ENCODE results near the gene PARP9. TPM values are rescaled to one million over a fixed set of nuclear protein-coding genes. Genes with fewer than 3 reads are reported as not detected.

PARP9 gene
- total RNA-seq, 1 experiment from 2014 or later: 14.8 TPM

DNA sequence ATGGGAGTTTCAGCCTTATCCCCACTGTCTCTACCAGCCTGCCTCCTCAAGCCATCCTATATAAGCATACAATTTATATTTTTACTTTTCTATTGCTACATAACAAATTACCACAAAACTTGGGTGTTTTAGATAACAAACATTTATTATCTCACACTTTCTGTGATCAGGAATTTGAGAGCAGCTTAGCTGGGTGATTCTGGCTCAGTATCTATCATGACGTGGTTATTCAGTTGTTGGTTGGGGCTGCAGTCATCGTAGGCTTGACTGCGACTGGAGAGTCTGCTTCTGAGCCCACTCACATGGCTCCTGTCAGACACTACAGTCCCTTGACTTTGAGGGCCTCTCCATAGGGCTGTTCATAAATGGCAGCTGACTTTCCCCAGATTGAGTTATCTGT, 34.1 kb upstream of the PARP9 start:
- intact Hi-C loops (cut with micrococcal nuclease): no loop called here
- H3K36me3 ChIP-seq (ENCODE audit: low read depth, low read length): no peaks in the 10 kb centered on the region
- TF ChIP-seq, protein P1, sequence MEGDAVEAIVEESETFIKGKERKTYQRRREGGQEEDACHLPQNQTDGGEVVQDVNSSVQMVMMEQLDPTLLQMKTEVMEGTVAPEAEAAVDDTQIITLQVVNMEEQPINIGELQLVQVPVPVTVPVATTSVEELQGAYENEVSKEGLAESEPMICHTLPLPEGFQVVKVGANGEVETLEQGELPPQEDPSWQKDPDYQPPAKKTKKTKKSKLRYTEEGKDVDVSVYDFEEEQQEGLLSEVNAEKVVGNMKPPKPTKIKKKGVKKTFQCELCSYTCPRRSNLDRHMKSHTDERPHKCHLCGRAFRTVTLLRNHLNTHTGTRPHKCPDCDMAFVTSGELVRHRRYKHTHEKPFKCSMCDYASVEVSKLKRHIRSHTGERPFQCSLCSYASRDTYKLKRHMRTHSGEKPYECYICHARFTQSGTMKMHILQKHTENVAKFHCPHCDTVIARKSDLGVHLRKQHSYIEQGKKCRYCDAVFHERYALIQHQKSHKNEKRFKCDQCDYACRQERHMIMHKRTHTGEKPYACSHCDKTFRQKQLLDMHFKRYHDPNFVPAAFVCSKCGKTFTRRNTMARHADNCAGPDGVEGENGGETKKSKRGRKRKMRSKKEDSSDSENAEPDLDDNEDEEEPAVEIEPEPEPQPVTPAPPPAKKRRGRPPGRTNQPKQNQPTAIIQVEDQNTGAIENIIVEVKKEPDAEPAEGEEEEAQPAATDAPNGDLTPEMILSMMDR (conservative IDR thresholded peaks at IDR 0.05; ENCODE audit: low read depth, low read length): no peak
- TF ChIP-seq EZH2phosphoT487 (IDR thresholded peaks at IDR 0.05; ENCODE audit: borderline replicate concordance, low read length) (no peak), EZH2 (IDR thresholded peaks at IDR 0.05; ENCODE audit: low read length, unreplicated experiment) (no peak)
- ChIA-PET POLR2A (ENCODE audit: unreplicated experiment) (no interaction called here), CTCF (no interaction called here)
- no peak overlapping the region for H3K4me2 ChIP-seq (ENCODE audit: low read length)
- no peak for ATAC-seq
- no peak overlapping the region for H3K4me3 ChIP-seq (ENCODE audit: low read length)
- H3K27me3 ChIP-seq (ENCODE audit: low read length): no peaks in the 10 kb centered on the region
- no peak overlapping the region for H3K9ac ChIP-seq (ENCODE audit: low read length)
- no TSS peak for BruUV-seq (replicated peaks)
- H3F3A ChIP-seq (ENCODE audit: low read length, unreplicated experiment): no peaks in the 10 kb centered on the region
- 0 out of 2 replicates have a peak, but pooled peaks cover 4% of the 10 kb centered on the region for H3K4me1 ChIP-seq (ENCODE audit: insufficient read depth, low read length)
- no peak overlapping the region for H2AFZ ChIP-seq (ENCODE audit: low read length)
- H3K9me2 ChIP-seq (replicated peaks; ENCODE audit: low read length): no peaks in the 10 kb centered on the region
- H3K27ac ChIP-seq (ENCODE audit: low read length): no peak overlapping the region
- H3K9me3 ChIP-seq (ENCODE audit: low read length): no peaks in the 10 kb centered on the region
- H3K79me2 ChIP-seq (ENCODE audit: low read length): no peaks in the 10 kb centered on the region
- H4K20me1 ChIP-seq (ENCODE audit: low read length): no peaks in the 10 kb centered on the region
- no peak for DNase-seq

DNA sequence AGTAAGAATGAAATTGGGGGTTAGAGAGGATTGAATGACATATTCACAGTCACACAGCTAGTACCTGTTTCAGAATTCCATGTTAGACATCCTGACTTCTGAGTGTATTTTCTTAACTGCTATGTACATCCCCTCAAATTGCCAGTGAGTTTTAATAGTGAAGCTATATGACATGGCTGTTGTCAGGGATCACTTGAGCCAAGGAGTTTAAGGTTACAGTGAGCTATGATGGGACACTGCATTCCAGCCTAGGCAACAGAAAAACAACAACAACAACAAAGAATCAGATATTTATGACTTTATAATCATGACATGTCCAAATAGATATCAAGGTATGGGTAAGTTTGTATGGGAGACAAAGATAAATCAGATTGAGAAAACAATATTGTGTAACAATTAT, 29.9 kb upstream of the PARP9 start:
- no peaks in the 10 kb centered on the region for H3K4me1 ChIP-seq (ENCODE audit: insufficient read depth, low read length)
- intact Hi-C loops (cut with micrococcal nuclease): no loop called here
- H4K20me1 ChIP-seq (ENCODE audit: low read length): no peaks in the 10 kb centered on the region
- H3K36me3 ChIP-seq (ENCODE audit: low read depth, low read length): no peaks in the 10 kb centered on the region
- H3K9ac ChIP-seq (ENCODE audit: low read length): no peak overlapping the region
- no peak overlapping the region for H3K27ac ChIP-seq (ENCODE audit: low read length)
- ChIA-PET POLR2A (ENCODE audit: unreplicated experiment) (no interaction called here), CTCF (no interaction called here)
- BruUV-seq (replicated peaks): no TSS peak
- H3K27me3 ChIP-seq (ENCODE audit: low read length): no peaks in the 10 kb centered on the region
- TF ChIP-seq, protein P1 (conservative IDR thresholded peaks at IDR 0.05; ENCODE audit: low read depth, low read length): no peak
- TF ChIP-seq EZH2 (IDR thresholded peaks at IDR 0.05; ENCODE audit: low read length, unreplicated experiment) (no peak), EZH2phosphoT487 (IDR thresholded peaks at IDR 0.05; ENCODE audit: borderline replicate concordance, low read length) (no peak)
- H3K4me3 ChIP-seq (ENCODE audit: low read length): no peak overlapping the region
- H3K9me2 ChIP-seq (replicated peaks; ENCODE audit: low read length): no peaks in the 10 kb centered on the region
- H2AFZ ChIP-seq (ENCODE audit: low read length): no peak overlapping the region
- no peaks in the 10 kb centered on the region for H3F3A ChIP-seq (ENCODE audit: low read length, unreplicated experiment)
- H3K79me2 ChIP-seq (ENCODE audit: low read length): no peaks in the 10 kb centered on the region
- ATAC-seq (no peak), DNase-seq (no peak)
- H3K4me2 ChIP-seq (ENCODE audit: low read length): no peak overlapping the region
- H3K9me3 ChIP-seq (ENCODE audit: low read length): no peaks in the 10 kb centered on the region

DNA sequence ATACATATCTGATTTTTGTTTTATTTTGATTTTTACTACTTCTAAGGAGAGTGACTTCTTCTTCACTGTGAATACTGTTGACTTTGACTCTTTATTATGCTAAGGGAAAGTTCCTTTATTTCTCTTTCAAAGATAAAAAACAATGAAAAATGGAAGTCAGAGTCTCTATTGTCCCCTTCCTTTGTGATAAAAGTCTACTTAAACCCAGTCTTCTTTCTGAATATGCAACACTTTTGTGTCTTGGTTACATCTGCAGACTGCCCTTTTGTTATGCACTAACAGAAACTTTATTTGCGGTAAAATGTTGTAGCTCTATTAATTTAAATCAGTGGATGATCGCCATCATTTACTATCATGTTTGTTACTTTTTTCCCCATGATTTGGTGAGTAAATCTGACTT, 26.5 kb upstream of the PARP9 start:
- no peaks in the 10 kb centered on the region for H3F3A ChIP-seq (ENCODE audit: low read length, unreplicated experiment)
- DNase-seq (no peak), ATAC-seq (no peak)
- TF ChIP-seq EZH2phosphoT487 (IDR thresholded peaks at IDR 0.05; ENCODE audit: borderline replicate concordance, low read length) (no peak), EZH2 (IDR thresholded peaks at IDR 0.05; ENCODE audit: low read length, unreplicated experiment) (no peak)
- TF ChIP-seq, protein P1 (conservative IDR thresholded peaks at IDR 0.05; ENCODE audit: low read depth, low read length): no peak
- no peaks in the 10 kb centered on the region for H3K9me2 ChIP-seq (replicated peaks; ENCODE audit: low read length)
- no peaks in the 10 kb centered on the region for H4K20me1 ChIP-seq (ENCODE audit: low read length)
- no peak overlapping the region for H3K4me2 ChIP-seq (ENCODE audit: low read length)
- H3K27ac ChIP-seq (ENCODE audit: low read length): no peak overlapping the region
- no peaks in the 10 kb centered on the region for H3K4me1 ChIP-seq (ENCODE audit: insufficient read depth, low read length)
- no peak overlapping the region for H3K9ac ChIP-seq (ENCODE audit: low read length)
- H3K36me3 ChIP-seq (ENCODE audit: low read depth, low read length): no peaks in the 10 kb centered on the region
- H3K27me3 ChIP-seq (ENCODE audit: low read length): no peaks in the 10 kb centered on the region
- no peaks in the 10 kb centered on the region for H3K9me3 ChIP-seq (ENCODE audit: low read length)
- BruUV-seq (replicated peaks): no TSS peak
- ChIA-PET POLR2A (ENCODE audit: unreplicated experiment) (no interaction called here), CTCF (no interaction called here)
- no peak overlapping the region for H3K4me3 ChIP-seq (ENCODE audit: low read length)
- no peaks in the 10 kb centered on the region for H3K79me2 ChIP-seq (ENCODE audit: low read length)
- intact Hi-C loops (cut with micrococcal nuclease): no loop called here
- no peak overlapping the region for H2AFZ ChIP-seq (ENCODE audit: low read length)

Measured in PC-3 (cell line).